DMS79 (cell line): ENCODE results near the gene FAM234A.

Source experiments
- DNase-seq: peaks from one replicate; lab custom pipeline; 2025; lab: John Stamatoyannopoulos, UW

The FAM234A gene

GRCh38 chr16:280991-281659 is 46.5 kb downstream of the FAM234A start:
- DNase-seq: no peak

GRCh38 chr16:281660-282255 is 47.1 kb downstream of the FAM234A start:
- no peak for DNase-seq

- DNase-seq: no peak
Observed at GRCh38 chr16:282491-282890, 47.9 kb downstream of the FAM234A start.

GRCh38 chr16:283033-283805 is 48.6 kb downstream of the FAM234A start, which contains the start of gene PDIA2:
Gene PDIA2 (plus strand): TSS chr16:283164. CDS start chr16:283170, 6 bp downstream.
- no peak for DNase-seq

- no peak for DNase-seq
Observed at GRCh38 chr16:284204-285120, 49.8 kb downstream of the FAM234A start.

- no peak for DNase-seq
Observed at GRCh38 chr16:285146-286055, 50.8 kb downstream of the FAM234A start.

- DNase-seq: no peak
Observed at GRCh38 chr16:286491-287297, 52.1 kb downstream of the FAM234A start.

GRCh38 chr16:287298-287811 is 52.7 kb downstream of the FAM234A start:
- no peak for DNase-seq

GRCh38 chr16:287981-288920 is 53.6 kb downstream of the FAM234A start:
- no peak for DNase-seq

- no peak for DNase-seq
Observed at GRCh38 chr16:289395-289997, 54.9 kb downstream of the FAM234A start.

- no peak for DNase-seq
Observed at GRCh38 chr16:290015-290680, 55.5 kb downstream of the FAM234A start.

GRCh38 chr16:290681-291405 is 56.2 kb downstream of the FAM234A start:
- no peak for DNase-seq

GRCh38 chr16:291539-291938 is 56.9 kb downstream of the FAM234A start:
- no peak for DNase-seq

- no peak for DNase-seq
Observed at GRCh38 chr16:293043-293775, 58.6 kb downstream of the FAM234A start.

- DNase-seq: no peak
Observed at GRCh38 chr16:296276-296675, 61.7 kb downstream of the FAM234A start.

GRCh38 chr16:296806-297510 is 62.3 kb downstream of the FAM234A start:
- DNase-seq: no peak
